GM12864 (cell line): ENCODE data around the gene CTIF.

Source experiments
- DNase-seq: peaks from one replicate; pipeline ENCODE4 v3.0.0-alpha.2; 2011; ENCODE audit warnings: low read depth
- H3K4me3 ChIP-seq: 2 replicates; pipeline ENCODE4 v1.5.1; 2011; ENCODE audit warnings: mild to moderate bottlenecking, low read depth, low read length, control low read depth
- CTCF ChIP-seq: IDR thresholded peaks from 2 replicates; pipeline ENCODE4 v1.5.1; 2011; ENCODE audit warnings: low read depth, mild to moderate bottlenecking, moderate library complexity, low read length, control low read depth, inconsistent platforms; ENCODE audit errors: missing control alignments

The CTIF gene

GRCh38 chr18:48567388-48567787 lies 28.6 kb downstream of the CTIF start:
- no peak for DNase-seq
- no peak overlapping the region for H3K4me3 ChIP-seq
- no peak for TF ChIP-seq CTCF

GRCh38 chr18:48569139-48569914 lies 30.5 kb downstream of the CTIF start:
- DNase-seq = no peak
- no peak overlapping the region for H3K4me3 ChIP-seq
- TF ChIP-seq CTCF = no peak

DNA sequence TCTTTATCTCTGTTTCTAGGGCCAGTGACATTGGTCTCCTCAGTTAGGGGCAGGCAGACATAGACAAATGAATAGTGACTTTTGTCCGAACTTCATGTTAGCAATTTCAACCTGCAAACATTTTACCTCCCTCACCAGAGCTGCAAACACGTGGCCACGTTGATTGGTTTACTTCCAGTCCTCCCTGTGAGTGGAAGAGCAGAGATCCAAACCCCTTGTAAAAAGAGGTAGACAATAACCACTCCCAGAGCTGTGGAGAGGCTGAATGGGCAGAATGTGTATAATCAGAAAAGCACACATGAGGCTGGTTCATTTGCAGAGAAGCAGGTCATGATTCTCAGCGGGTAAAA lies 31.1 kb downstream of the CTIF start:
- no peak overlapping the region for H3K4me3 ChIP-seq
- TF ChIP-seq CTCF = no peak
- DNase-seq = no peak

DNA sequence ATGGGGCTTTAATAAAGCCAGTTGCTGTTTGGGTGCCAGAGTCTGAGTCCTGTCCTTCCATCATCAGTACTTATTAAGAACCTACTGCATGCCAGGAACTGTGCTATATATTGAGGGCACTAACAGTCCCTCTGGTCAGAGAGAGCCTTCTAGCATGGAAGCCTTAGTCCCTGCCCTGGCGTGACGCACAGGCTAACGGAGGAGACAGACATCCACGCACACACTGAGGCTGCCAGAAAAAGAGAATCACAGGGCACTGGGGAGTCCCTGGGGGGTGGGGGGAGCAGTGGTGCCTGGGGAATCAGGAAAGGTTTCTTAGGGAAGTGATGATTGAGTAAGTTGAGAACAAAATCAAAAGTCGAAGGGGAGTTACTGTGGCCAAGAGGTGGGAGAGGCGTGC lies 31.5 kb downstream of the CTIF start:
- TF ChIP-seq CTCF = no peak
- H3K4me3 ChIP-seq = no peak overlapping the region
- no peak for DNase-seq

- no peak overlapping the region for H3K4me3 ChIP-seq
- DNase-seq = no peak
- TF ChIP-seq CTCF = no peak
Observed at GRCh38 chr18:48571639-48572384, 33.0 kb downstream of the CTIF start.

- no peak for DNase-seq
- TF ChIP-seq CTCF = no peak
Observed at GRCh38 chr18:48572402-48573126, 33.7 kb downstream of the CTIF start.

More at GRCh38 chr18:48572402-48573126, 33.7 kb downstream of the CTIF start:
- no peak overlapping the region for H3K4me3 ChIP-seq
